ENCODE measurements around the gene FAM185A.
"Not testable (repeated sequence)": the region's sequence is repeated elsewhere in the genome, so short reads cannot be mapped to it uniquely, and the experiment has no call there.

FAM185A gene

GRCh38 chr7:102791831-102792230, 43.0 kb downstream of the FAM185A start:
- not testable (repeated sequence) for DNase-seq; H3K18ac ChIP-seq (ENCODE audit: low read length); H3K14ac ChIP-seq (ENCODE audit: low read length)

GRCh38 chr7:102794567-102794966, 45.8 kb downstream of the FAM185A start:
- H3K9ac ChIP-seq (ENCODE audit: low read length); H3K79me2 ChIP-seq (ENCODE audit: control insufficient read depth, insufficient read depth, low read length, poor library complexity); H3K79me1 ChIP-seq (ENCODE audit: low read length); H2BK5ac ChIP-seq (ENCODE audit: low read depth, low read length, poor library complexity); H3K4me3 ChIP-seq (ENCODE audit: low read depth, low read length); H3K23ac ChIP-seq (ENCODE audit: low read length); H3K4me1 ChIP-seq (ENCODE audit: control insufficient read depth in 1 of 2, insufficient read depth in 2 of 2, low read length in 2 of 2); H2BK12ac ChIP-seq (ENCODE audit: low read length); H4K8ac ChIP-seq (ENCODE audit: low read depth, low read length); H3K14ac ChIP-seq (ENCODE audit: low read length); H3K27me3 ChIP-seq (ENCODE audit: insufficient read depth, low read length); H3K27ac ChIP-seq (ENCODE audit: low read depth, low read length); H3K36me3 ChIP-seq (ENCODE audit: control insufficient read depth in 1 of 2, insufficient read depth in 2 of 2, low read length in 2 of 2); H2AK5ac ChIP-seq (ENCODE audit: low read length); DNase-seq; H3K4me2 ChIP-seq (ENCODE audit: low read length); H3K4ac ChIP-seq (ENCODE audit: low read depth, low read length); H4K12ac ChIP-seq (ENCODE audit: low read depth, low read length); H3K9me3 ChIP-seq (ENCODE audit: insufficient read depth, low read depth, low read length); H4K91ac ChIP-seq (ENCODE audit: low read depth, low read length); H2AFZ ChIP-seq (ENCODE audit: insufficient read depth, low read length, poor library complexity); H3K18ac ChIP-seq (ENCODE audit: low read length); H2BK120ac ChIP-seq (ENCODE audit: insufficient read depth, low read length, poor library complexity): not testable (repeated sequence)
- WGBS (ENCODE audit: extremely low coverage, insufficient coverage, insufficient read length): no CpG with 5 or more reads among the region's 1 CpG

More at GRCh38 chr7:102791831-102792230, 43.0 kb downstream of the FAM185A start:
- H3K4ac ChIP-seq (ENCODE audit: low read depth, low read length); H3K23ac ChIP-seq (ENCODE audit: low read length); H2BK12ac ChIP-seq (ENCODE audit: low read length); H3K36me3 ChIP-seq (ENCODE audit: control insufficient read depth in 1 of 2, insufficient read depth in 2 of 2, low read length in 2 of 2); H2AFZ ChIP-seq (ENCODE audit: insufficient read depth, low read length, poor library complexity); H3K79me2 ChIP-seq (ENCODE audit: control insufficient read depth, insufficient read depth, low read length, poor library complexity); H4K8ac ChIP-seq (ENCODE audit: low read depth, low read length); H4K91ac ChIP-seq (ENCODE audit: low read depth, low read length); H2BK5ac ChIP-seq (ENCODE audit: low read depth, low read length, poor library complexity); H3K27me3 ChIP-seq (ENCODE audit: insufficient read depth, low read length); H3K4me3 ChIP-seq (ENCODE audit: low read depth, low read length); H3K9ac ChIP-seq (ENCODE audit: low read length); H2BK120ac ChIP-seq (ENCODE audit: insufficient read depth, low read length, poor library complexity); H3K27ac ChIP-seq (ENCODE audit: low read depth, low read length); H4K12ac ChIP-seq (ENCODE audit: low read depth, low read length); H2AK5ac ChIP-seq (ENCODE audit: low read length); H3K4me2 ChIP-seq (ENCODE audit: low read length); H3K4me1 ChIP-seq (ENCODE audit: control insufficient read depth in 1 of 2, insufficient read depth in 2 of 2, low read length in 2 of 2); H3K9me3 ChIP-seq (ENCODE audit: insufficient read depth, low read depth, low read length); H3K79me1 ChIP-seq (ENCODE audit: low read length): not testable (repeated sequence)

GRCh38 chr7:102795987-102796595, 47.3 kb downstream of the FAM185A start:
- H3K23ac ChIP-seq (ENCODE audit: low read length); H2BK5ac ChIP-seq (ENCODE audit: low read depth, low read length, poor library complexity); H2AK5ac ChIP-seq (ENCODE audit: low read length); H3K9ac ChIP-seq (ENCODE audit: low read length); H2BK120ac ChIP-seq (ENCODE audit: insufficient read depth, low read length, poor library complexity); H2BK12ac ChIP-seq (ENCODE audit: low read length); H3K4me2 ChIP-seq (ENCODE audit: low read length); H3K4me3 ChIP-seq (ENCODE audit: low read depth, low read length); DNase-seq; H3K27me3 ChIP-seq (ENCODE audit: insufficient read depth, low read length); H3K18ac ChIP-seq (ENCODE audit: low read length); H3K14ac ChIP-seq (ENCODE audit: low read length); H3K4ac ChIP-seq (ENCODE audit: low read depth, low read length); H3K27ac ChIP-seq (ENCODE audit: low read depth, low read length); H4K91ac ChIP-seq (ENCODE audit: low read depth, low read length); H4K8ac ChIP-seq (ENCODE audit: low read depth, low read length); H3K79me2 ChIP-seq (ENCODE audit: control insufficient read depth, insufficient read depth, low read length, poor library complexity); H4K12ac ChIP-seq (ENCODE audit: low read depth, low read length); H3K79me1 ChIP-seq (ENCODE audit: low read length); H3K9me3 ChIP-seq (ENCODE audit: insufficient read depth, low read depth, low read length); H3K4me1 ChIP-seq (ENCODE audit: control insufficient read depth in 1 of 2, insufficient read depth in 2 of 2, low read length in 2 of 2); H3K36me3 ChIP-seq (ENCODE audit: control insufficient read depth in 1 of 2, insufficient read depth in 2 of 2, low read length in 2 of 2); H2AFZ ChIP-seq (ENCODE audit: insufficient read depth, low read length, poor library complexity): not testable (repeated sequence)
- WGBS (ENCODE audit: extremely low coverage, insufficient coverage, insufficient read length): no CpG with 5 or more reads among the region's 6 CpGs

- no peaks in the 10 kb centered on the region for H3K79me1 ChIP-seq (ENCODE audit: low read length)
- no peak overlapping the region for H2AK5ac ChIP-seq (ENCODE audit: low read length)
- no peak overlapping the region for H4K12ac ChIP-seq (ENCODE audit: low read depth, low read length)
- H3K9ac ChIP-seq (ENCODE audit: low read length): no peak overlapping the region
- no peak overlapping the region for H4K8ac ChIP-seq (ENCODE audit: low read depth, low read length)
- H3K79me2 ChIP-seq (ENCODE audit: control insufficient read depth, insufficient read depth, low read length, poor library complexity): no peaks in the 10 kb centered on the region
- H2BK5ac ChIP-seq (ENCODE audit: low read depth, low read length, poor library complexity): no peak overlapping the region
- H3K14ac ChIP-seq (ENCODE audit: low read length): no peak overlapping the region
- H3K27me3 ChIP-seq (ENCODE audit: insufficient read depth, low read length): no peaks in the 10 kb centered on the region
- DNase-seq: no peak
- no peaks in the 10 kb centered on the region for H3K36me3 ChIP-seq (ENCODE audit: control insufficient read depth in 1 of 2, insufficient read depth in 2 of 2, low read length in 2 of 2)
- H2AFZ ChIP-seq (ENCODE audit: insufficient read depth, low read length, poor library complexity): no peak overlapping the region
- no peak overlapping the region for H2BK120ac ChIP-seq (ENCODE audit: insufficient read depth, low read length, poor library complexity)
- no peak overlapping the region for H3K4ac ChIP-seq (ENCODE audit: low read depth, low read length)
- no CpG with 5 or more reads among the region's 7 CpGs for WGBS (ENCODE audit: extremely low coverage, insufficient coverage, insufficient read length)
- no peak overlapping the region for H3K18ac ChIP-seq (ENCODE audit: low read length)
- no peak overlapping the region for H2BK12ac ChIP-seq (ENCODE audit: low read length)
- H3K27ac ChIP-seq (ENCODE audit: low read depth, low read length): no peak overlapping the region
- no peaks in the 10 kb centered on the region for H3K9me3 ChIP-seq (ENCODE audit: insufficient read depth, low read depth, low read length)
- H4K91ac ChIP-seq (ENCODE audit: low read depth, low read length): no peak overlapping the region
- no peak overlapping the region for H3K4me3 ChIP-seq (ENCODE audit: low read depth, low read length)
- H3K23ac ChIP-seq (ENCODE audit: low read length): no peak overlapping the region
- H3K4me2 ChIP-seq (ENCODE audit: low read length): no peak overlapping the region
- no peaks in the 10 kb centered on the region for H3K4me1 ChIP-seq (ENCODE audit: control insufficient read depth in 1 of 2, insufficient read depth in 2 of 2, low read length in 2 of 2)
These were observed 57.8 kb downstream of the FAM185A start for GRCh38 chr7:102806613-102807012.

Data from trophoblast cell (in vitro differentiated cells and primary cell).